HL-60 (cell line): ENCODE measurements around the gene RPP30.

Experiments
- CTCF ChIP-seq: IDR thresholded peaks from one replicate; pipeline ENCODE4 v1.5.1; 2011; ENCODE audit warnings: low read length, control low read depth, inconsistent platforms; ENCODE audit not compliant: insufficient read depth
- GABPA ChIP-seq: IDR thresholded peaks from 2 replicates; pipeline ENCODE4 v1.6.1; 2012; ENCODE audit warnings: low read depth
- POLR2AphosphoS5 ChIP-seq: IDR thresholded peaks from 2 replicates; pipeline ENCODE4 v1.6.1; 2012; ENCODE audit warnings: low read depth
- REST ChIP-seq: IDR thresholded peaks from 2 replicates; pipeline ENCODE4 v1.6.1; 2012; ENCODE audit warnings: low read depth; ENCODE audit not compliant: insufficient replicate concordance
- SPI1 ChIP-seq: IDR thresholded peaks from 2 replicates; pipeline ENCODE4 v1.6.1; 2012; ENCODE audit warnings: low read depth, mild to moderate bottlenecking, borderline replicate concordance

DNA sequence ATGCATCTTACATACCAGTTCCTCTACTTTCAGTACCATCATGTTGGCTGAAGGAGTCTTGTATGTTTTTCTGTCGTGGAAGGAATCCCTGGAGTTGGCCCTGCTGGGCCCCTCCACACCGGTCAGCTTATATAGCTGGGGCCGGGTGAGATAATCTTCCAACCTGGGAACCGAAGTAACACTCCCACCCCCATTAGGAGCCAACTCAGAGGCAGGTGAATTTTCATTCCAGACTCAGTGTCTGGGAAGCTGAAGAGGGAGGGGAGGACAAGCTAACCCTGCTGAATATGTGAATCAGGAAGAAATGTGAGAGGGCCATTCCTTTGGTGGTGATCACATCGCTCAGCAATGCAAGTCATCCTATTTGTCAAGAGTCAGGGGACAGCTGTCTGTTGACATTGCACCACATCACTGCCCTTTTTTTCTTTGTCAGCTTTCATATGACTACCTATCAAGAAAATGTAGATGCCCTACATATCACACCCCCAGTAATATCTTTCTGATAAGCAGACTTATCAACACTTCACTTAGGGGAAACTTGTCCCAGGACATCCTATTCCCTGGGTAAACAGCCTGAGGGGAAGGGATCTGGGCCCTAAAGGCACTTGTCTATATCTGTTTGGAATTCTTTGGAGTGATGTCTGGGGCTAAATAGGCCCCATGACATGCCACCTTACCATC lies 49.4 kb downstream of the RPP30 start, which contains the start of gene ANKRD1:
- TF ChIP-seq CTCF: no peak
- no peak for TF ChIP-seq POLR2AphosphoS5
- no peak for TF ChIP-seq GABPA
- TF ChIP-seq REST: no peak
- TF ChIP-seq SPI1: no peak
